Kasumi-1 (cell line): ENCODE data around the gene LOC128125822.

Experiments
- DNase-seq, 2 experiments: peaks; one replicate each; lab custom pipeline; 2025; lab: John Stamatoyannopoulos, UW

The LOC128125822 gene

GRCh38 chr6:63556369-63556768 lies 15.9 kb upstream of the LOC128125822 start:
- DNase-seq = no peak

GRCh38 chr6:63558278-63558677 lies 14.0 kb upstream of the LOC128125822 start:
- no peak for DNase-seq

DNA sequence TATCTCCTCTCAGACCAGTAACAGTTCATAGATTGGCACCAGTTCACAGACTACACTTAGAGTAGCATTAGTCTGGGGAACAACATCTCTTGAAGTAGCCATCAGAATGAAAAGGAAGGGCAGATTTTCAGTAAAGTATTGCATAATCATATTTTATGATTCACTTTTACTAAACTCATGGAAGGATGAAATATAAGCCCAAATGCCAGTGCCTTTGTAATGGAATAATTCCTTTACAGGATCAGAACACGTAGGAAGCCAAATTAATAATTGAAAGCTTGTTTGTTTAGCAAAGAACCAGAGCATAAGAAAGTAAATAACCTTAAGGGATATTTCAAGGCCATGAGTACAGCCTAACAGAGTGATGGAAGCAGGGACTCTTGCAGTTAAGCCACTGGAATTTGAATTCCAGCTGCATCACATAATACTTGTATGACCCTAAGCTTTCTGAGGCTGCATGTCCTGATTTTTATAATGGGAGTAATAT lies 11.4 kb upstream of the LOC128125822 start:
- no peak for DNase-seq

- DNase-seq = no peak
These were observed 11.0 kb upstream of the LOC128125822 start for GRCh38 chr6:63561288-63561687.

GRCh38 chr6:63563235-63563634 lies 9.0 kb upstream of the LOC128125822 start:
- DNase-seq = no peak

DNA sequence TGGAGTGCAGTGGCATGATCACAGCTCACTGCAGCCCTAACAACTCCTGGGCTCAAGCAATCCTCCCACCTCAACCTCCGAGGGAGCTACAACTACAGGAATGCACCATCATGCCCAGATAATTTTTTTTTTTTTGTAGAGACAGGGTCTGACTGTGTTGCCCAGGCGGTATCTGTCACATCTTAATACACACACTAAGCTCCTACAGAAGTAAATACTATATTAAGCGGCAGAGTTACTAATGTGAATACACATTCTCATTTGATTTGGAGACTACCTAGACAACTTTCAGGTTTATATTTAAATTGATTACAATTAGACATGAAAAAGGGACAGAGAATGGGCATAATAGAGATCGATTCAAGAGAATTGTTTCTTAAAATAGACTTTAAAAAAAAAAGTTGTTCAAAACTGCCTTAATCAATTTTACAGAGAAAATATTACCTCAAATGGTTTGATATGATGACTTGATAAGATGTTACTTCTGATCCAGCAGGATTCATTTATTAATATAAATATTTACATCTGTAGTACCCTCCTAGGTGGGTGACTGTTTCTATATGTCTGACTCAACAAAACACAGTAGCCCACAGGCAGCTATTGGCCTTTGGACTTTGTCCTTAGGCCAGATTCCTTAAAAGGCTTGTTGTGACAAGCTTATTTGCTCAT lies 7.1 kb upstream of the LOC128125822 start:
- DNase-seq = no peak

- no peak for DNase-seq
These were observed 6.3 kb upstream of the LOC128125822 start for GRCh38 chr6:63565727-63566596.

DNA sequence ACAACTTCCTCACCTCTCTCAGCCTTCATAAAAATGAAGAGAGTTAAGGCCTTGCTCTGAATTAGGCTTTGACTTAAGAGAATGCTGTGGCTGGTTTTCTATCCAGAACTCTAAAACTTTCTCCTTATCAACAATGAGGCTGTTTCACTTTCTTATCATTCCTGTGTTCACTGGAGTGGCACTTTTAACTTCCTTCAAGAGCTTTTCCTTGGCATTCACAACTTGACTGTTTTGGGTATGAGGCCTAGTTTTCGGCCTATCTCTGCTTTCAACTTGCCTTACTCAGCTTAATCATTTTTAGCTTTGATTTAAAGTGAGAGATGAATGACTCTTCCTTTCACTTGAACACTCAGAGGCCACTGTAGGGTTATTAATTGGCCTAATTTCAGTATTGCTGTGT lies 4.3 kb upstream of the LOC128125822 start:
- DNase-seq = no peak

DNA sequence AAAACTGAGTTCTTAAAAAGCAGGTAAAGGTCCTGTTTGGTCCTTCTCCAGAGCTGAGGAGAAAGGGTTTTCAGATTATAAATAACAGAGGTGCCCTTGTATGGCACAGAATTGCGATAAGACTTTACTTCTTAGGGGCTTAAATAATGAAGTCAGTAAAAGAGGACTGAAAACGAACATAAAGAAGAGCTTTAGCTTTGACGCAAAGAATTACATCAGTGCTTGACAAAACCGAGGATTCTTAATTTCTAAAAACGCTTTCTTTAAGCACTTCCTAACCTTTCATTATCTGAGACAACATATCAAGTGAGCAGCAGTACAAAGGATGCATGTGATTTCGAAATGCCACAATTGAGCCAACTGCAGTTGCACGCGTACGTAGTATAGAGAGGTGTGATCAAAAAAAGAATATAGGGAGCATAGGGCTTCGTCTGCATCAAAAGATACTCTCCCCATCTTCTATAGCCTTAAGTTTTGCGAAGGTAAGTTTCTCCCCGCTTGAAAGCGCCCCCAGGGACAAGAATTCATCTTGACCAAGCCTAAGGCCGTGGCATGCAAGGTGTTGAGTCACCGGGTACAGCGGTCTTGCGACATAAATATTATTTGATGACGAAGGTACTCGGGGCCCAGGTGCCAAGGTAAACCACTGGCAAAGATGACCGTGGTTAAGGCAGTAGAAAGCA lies 778 bp upstream of the LOC128125822 start:
- DNase-seq = peak; percentile 60 to 67

- DNase-seq = no peak
These were observed 431 bp downstream of the LOC128125822 start for GRCh38 chr6:63572747-63573075.

DNA sequence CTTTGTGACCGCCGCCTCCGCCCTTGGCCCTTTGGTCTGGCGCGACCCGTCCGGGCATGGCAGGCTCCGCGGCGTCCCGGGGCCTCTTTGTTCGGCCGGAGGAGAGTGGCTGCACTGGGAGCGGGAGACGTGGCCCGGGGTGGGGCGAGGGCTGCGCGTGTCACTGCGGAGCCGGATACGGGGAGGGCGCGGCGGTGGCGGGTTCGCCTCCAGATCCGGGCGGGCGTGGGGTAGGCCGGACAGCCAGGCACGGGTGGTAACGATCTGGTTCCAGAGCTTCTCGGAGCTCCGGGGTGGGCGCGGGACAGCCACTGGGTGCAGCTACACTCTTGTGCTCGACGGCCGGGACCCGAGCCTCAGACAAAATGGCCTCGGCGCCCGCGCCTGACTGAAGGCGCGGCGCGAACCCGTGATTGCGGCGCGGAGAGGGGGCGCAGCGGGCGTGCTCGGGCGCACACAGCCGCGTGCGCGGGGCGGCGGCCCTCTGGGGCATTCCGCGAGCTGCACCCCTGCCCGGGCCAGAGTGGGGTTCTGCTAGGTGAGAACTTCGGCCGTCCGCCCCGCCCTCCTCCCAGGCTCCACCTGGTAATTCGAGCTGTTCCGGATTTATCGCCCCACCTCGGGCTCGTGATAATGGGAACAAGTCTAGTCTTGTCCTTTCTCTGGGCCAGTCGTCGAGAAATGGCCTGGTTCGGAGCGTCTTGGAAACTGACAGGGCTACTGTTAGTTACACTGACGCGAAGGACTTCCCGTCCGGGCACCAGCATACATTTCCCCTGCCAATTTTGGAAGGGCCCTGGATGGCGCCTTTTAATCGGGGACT lies 1.0 kb downstream of the LOC128125822 start:
- DNase-seq = peak; percentile 39 to 58

DNA sequence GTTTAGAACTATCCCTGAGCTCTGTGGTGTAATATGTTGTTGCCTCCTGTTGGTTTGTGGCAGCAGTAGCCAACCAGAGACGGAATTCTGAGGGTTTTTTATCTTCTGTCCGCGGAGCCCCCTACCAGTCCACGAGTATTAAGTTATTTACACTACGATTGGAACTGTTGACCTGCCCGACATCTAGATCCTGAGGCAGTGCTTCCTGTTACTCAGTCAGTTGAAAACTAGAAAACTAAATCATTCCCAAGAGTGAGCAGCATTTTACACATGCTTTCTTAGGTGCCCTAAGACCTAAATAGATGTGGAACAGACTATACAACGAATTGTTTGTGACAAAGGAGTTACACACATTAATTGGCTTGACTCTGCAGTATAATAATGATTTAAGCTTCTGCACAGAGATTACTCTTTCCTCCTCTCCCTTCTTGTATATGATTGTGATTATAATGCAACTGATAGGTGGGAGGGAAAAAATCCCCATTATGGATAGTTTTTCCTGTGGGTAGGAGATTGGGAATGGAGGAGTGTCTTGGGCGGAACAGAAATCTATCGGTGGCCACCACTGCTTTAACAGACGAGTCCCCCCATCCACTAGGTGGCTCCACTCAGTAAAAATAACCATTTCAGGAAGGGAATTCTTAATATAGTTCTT lies 1.7 kb downstream of the LOC128125822 start:
- peak; percentile 79 to 86 for DNase-seq

GRCh38 chr6:63574554-63574900 lies 2.2 kb downstream of the LOC128125822 start:
- no peak for DNase-seq

GRCh38 chr6:63576147-63576772 lies 4.0 kb downstream of the LOC128125822 start:
- DNase-seq = no peak

DNA sequence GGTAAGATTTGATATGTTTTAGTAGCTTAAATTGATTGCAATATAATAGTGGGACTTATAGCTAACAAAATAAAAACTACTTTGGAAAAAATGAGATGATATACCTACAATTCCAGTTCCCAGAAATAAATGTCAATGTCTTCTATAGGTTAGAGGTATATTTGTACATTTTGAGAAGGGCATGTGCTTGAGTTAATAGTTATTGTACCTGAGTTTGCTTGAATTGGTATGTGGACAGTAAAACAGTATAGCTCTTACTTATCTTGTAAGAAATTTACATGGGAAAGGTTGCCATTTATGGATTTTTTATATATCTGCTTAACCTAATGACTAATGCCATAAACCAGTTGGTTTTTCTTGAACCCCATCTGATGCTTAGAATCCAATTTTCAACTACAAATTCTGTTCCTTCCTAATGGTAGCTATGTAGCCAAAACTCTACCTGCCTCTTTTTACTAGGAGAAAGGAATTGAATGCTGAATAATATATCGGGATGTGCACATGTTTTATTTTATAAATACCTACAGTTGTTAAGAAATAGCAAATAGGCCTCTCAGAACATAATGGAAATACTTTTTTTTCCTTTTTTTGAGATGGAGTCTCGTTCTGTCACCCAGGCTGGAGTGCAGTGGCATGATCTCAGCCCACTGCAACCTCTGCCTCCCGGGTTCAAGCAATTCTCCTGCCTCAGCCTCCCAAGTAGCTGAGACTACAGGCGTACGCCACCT lies 4.9 kb downstream of the LOC128125822 start:
- no peak for DNase-seq

DNA sequence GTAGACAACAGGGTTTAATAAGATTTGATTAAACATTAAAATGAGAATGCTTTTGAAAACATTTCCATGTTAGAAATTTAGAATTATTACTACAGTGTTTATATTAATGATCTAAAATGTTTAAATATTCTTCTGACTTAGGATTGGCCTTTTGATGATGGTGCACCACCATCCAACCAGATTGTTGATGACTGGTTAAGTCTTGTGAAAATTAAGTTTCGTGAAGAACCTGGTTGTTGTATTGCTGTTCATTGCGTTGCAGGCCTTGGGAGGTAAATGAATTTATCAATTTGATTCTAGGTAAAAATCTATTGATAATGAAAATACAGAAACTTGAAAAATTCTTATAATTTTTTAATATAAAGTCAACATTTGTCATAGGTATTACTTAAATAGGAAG lies 6.5 kb downstream of the LOC128125822 start:
- DNase-seq = no peak

- no peak for DNase-seq
These were observed 7.8 kb downstream of the LOC128125822 start for GRCh38 chr6:63579937-63580703.

- DNase-seq = no peak
These were observed 8.4 kb downstream of the LOC128125822 start for GRCh38 chr6:63580704-63580961.

GRCh38 chr6:63581355-63582013 lies 9.2 kb downstream of the LOC128125822 start:
- DNase-seq = no peak
